Dermis microvascular lymphatic vessel endothelial cell (primary cell): ENCODE data around the gene PAPOLA. TPM values are rescaled to one million over a fixed set of nuclear protein-coding genes. Genes with fewer than 3 reads are reported as not detected.

Experiments
- total RNA-seq: library from RNA; depleted of rRNA; stranded (reverse); fragments of >200 nt; gene quantifications from 2 replicates; pipeline ENCODE4 v1.2.1, GENCODE V29; 2014

The PAPOLA gene
- total RNA-seq, 1 donor from 2014 or later: 79.2 TPM

Other genes starting within 250 kb of the PAPOLA start
- gene BDKRB1, start 246.2 kb upstream of the PAPOLA start, total RNA-seq: not detected in 2 replicates
- 15.5 and 19.2 TPM in 2 replicates for gene ATG2B, start 139.0 kb upstream of the PAPOLA start, total RNA-seq
- 21.6 and 23.3 TPM in 2 replicates for gene GSKIP, start 138.9 kb upstream of the PAPOLA start, total RNA-seq
- 0.64 and 1.0 TPM in 2 replicates for gene AK7, start 110.3 kb upstream of the PAPOLA start, total RNA-seq